ENCODE results near the gene TRMT112. TPM values are rescaled to one million over a fixed set of nuclear protein-coding genes. Genes with fewer than 3 reads are reported as not detected.

Gene TRMT112
- total and polyA plus RNA-seq, 4 donors: 52.5 to 137 (median 131) TPM

GRCh38 chr11:64289002-64289564 is 28.3 kb downstream of the TRMT112 start:
- TF ChIP-seq, protein P1, sequence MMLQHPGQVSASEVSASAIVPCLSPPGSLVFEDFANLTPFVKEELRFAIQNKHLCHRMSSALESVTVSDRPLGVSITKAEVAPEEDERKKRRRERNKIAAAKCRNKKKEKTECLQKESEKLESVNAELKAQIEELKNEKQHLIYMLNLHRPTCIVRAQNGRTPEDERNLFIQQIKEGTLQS (IDR thresholded peaks at IDR 0.05): no peak
- no peak for TF ChIP-seq TAF1 (conservative IDR thresholded peaks at IDR 0.05)
- TF ChIP-seq EGR1 (IDR thresholded peaks at IDR 0.05; ENCODE audit: low read depth in 2 of 2): no peak
- TF ChIP-seq NR2F2 (IDR thresholded peaks at IDR 0.05): no peak
- no peak for TF ChIP-seq HNF4A (conservative IDR thresholded peaks at IDR 0.05)
- Histone ChIP-seq H3K27me3 (ENCODE audit: control insufficient read depth in 4 of 4, insufficient read depth in 4 of 4, low read length in 3 of 4) (peaks cover 0 to 4% (median 2%) of the 10 kb centered on the region in 4 donors), H3K27ac (ENCODE audit: low read depth in 1 of 2, low read length in 2 of 2) (no peak overlapping the region), H3K4me3 (ENCODE audit: low read depth in 1 of 3, low read length in 3 of 3) (no peak overlapping the region), H3K4me1 (ENCODE audit: control insufficient read depth in 4 of 4, insufficient read depth in 4 of 4, low read length in 3 of 4) (peaks cover 14 to 41% (median 15%) of the 10 kb centered on the region in 4 donors), H3K36me3 (ENCODE audit: control insufficient read depth in 4 of 4, insufficient read depth in 3 of 4, low read depth in 1 of 4, low read length in 3 of 4) (no peaks in the 10 kb centered on the region), H3K9ac (ENCODE audit: low read depth in 1 of 2, low read length in 2 of 2) (no peak overlapping the region), H3K9me3 (ENCODE audit: control insufficient read depth in 4 of 4, low read length in 3 of 4) (no peaks in the 10 kb centered on the region)
- WGBS: 94% methylated on average over 13 of the region's 13 CpGs
- DNase-seq (ENCODE audit: low spot score): no peak

- TF ChIP-seq HNF4A (conservative IDR thresholded peaks at IDR 0.05): no peak
- no peak for TF ChIP-seq GABPA (IDR thresholded peaks at IDR 0.05 in 1 of 2, conservative IDR thresholded peaks at IDR 0.05 in 1 of 2)
- TF ChIP-seq JUND (IDR thresholded peaks at IDR 0.05): no peak
- no peak for TF ChIP-seq EGR1 (IDR thresholded peaks at IDR 0.05; ENCODE audit: low read depth in 2 of 2)
- 96% methylated on average over 9 of the region's 9 CpGs for WGBS
- H3K36me3 ChIP-seq (ENCODE audit: control insufficient read depth in 4 of 4, insufficient read depth in 3 of 4, low read depth in 1 of 4, low read length in 3 of 4): no peaks in the 10 kb centered on the region
- peaks cover 0 to 4% (median 2%) of the 10 kb centered on the region in 4 donors for H3K27me3 ChIP-seq (ENCODE audit: control insufficient read depth in 4 of 4, insufficient read depth in 4 of 4, low read length in 3 of 4)
- no peaks in the 10 kb centered on the region for H3K9me3 ChIP-seq (ENCODE audit: control insufficient read depth in 4 of 4, low read length in 3 of 4)
- H3K9ac ChIP-seq (ENCODE audit: low read depth in 1 of 2, low read length in 2 of 2): no peak overlapping the region
- H3K4me1 ChIP-seq (ENCODE audit: control insufficient read depth in 4 of 4, insufficient read depth in 4 of 4, low read length in 3 of 4): peaks cover 14 to 46% (median 22%) of the 10 kb centered on the region in 4 donors
- DNase-seq (ENCODE audit: low spot score): no peak
- H3K4me3 ChIP-seq (ENCODE audit: low read depth in 1 of 3, low read length in 3 of 3): no peak overlapping the region
- H3K27ac ChIP-seq (ENCODE audit: low read depth in 1 of 2, low read length in 2 of 2): no peak overlapping the region
Measured at GRCh38 chr11:64288353-64288750, 29.0 kb downstream of the TRMT112 start.

DNA sequence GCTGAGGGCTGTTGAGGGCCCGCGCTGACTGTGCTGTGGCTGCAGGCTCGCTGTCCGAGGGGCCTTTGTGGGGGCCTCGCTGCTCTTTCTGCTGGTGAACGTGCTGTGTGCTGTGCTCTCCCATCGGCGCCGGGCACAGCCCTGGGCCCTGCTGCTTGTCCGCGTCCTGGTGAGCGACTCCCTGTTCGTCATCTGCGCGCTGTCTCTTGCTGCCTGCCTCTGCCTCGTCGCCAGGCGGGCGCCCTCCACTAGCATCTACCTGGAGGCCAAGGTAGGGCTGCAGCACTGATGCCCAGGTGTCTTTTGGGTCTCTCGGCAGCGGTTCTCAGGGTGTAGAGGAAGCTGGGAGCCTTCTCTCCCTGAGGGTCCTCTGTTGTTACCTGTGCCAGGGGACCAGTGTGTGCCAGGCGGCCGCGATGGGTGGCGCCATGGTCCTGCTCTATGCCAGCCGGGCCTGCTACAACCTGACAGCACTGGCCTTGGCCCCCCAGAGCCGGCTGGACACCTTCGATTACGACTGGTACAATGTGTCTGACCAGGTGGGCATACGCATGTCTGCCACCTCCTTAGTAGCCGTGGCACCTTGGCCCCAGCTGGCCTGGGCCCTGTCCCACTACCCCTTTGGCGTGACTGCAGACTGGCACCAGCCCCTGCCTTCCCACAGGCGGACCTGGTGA is 29.5 kb downstream of the TRMT112 start:
- H3K4me3 ChIP-seq (ENCODE audit: low read depth in 1 of 3, low read length in 3 of 3): no peak overlapping the region
- H3K36me3 ChIP-seq (ENCODE audit: control insufficient read depth in 4 of 4, insufficient read depth in 3 of 4, low read depth in 1 of 4, low read length in 3 of 4): no peaks in the 10 kb centered on the region
- TF ChIP-seq HNF4G (IDR thresholded peaks at IDR 0.05): no peak
- TF ChIP-seq YY1 (IDR thresholded peaks at IDR 0.05): no peak
- TF ChIP-seq FOXA1 (IDR thresholded peaks at IDR 0.05): no peak
- TF ChIP-seq, protein P2, sequence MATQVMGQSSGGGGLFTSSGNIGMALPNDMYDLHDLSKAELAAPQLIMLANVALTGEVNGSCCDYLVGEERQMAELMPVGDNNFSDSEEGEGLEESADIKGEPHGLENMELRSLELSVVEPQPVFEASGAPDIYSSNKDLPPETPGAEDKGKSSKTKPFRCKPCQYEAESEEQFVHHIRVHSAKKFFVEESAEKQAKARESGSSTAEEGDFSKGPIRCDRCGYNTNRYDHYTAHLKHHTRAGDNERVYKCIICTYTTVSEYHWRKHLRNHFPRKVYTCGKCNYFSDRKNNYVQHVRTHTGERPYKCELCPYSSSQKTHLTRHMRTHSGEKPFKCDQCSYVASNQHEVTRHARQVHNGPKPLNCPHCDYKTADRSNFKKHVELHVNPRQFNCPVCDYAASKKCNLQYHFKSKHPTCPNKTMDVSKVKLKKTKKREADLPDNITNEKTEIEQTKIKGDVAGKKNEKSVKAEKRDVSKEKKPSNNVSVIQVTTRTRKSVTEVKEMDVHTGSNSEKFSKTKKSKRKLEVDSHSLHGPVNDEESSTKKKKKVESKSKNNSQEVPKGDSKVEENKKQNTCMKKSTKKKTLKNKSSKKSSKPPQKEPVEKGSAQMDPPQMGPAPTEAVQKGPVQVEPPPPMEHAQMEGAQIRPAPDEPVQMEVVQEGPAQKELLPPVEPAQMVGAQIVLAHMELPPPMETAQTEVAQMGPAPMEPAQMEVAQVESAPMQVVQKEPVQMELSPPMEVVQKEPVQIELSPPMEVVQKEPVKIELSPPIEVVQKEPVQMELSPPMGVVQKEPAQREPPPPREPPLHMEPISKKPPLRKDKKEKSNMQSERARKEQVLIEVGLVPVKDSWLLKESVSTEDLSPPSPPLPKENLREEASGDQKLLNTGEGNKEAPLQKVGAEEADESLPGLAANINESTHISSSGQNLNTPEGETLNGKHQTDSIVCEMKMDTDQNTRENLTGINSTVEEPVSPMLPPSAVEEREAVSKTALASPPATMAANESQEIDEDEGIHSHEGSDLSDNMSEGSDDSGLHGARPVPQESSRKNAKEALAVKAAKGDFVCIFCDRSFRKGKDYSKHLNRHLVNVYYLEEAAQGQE (IDR thresholded peaks at IDR 0.05): no peak
- no peak for TF ChIP-seq GABPA (IDR thresholded peaks at IDR 0.05 in 1 of 2, conservative IDR thresholded peaks at IDR 0.05 in 1 of 2)
- no peak for TF ChIP-seq SP1 (IDR thresholded peaks at IDR 0.05)
- peaks cover 14 to 51% (median 25%) of the 10 kb centered on the region in 4 donors for H3K4me1 ChIP-seq (ENCODE audit: control insufficient read depth in 4 of 4, insufficient read depth in 4 of 4, low read length in 3 of 4)
- H3K9me3 ChIP-seq (ENCODE audit: control insufficient read depth in 4 of 4, low read length in 3 of 4): no peaks in the 10 kb centered on the region
- no peak for DNase-seq (ENCODE audit: low spot score)
- peaks cover 0 to 4% (median under 1%) of the 10 kb centered on the region in 4 donors for H3K27me3 ChIP-seq (ENCODE audit: control insufficient read depth in 4 of 4, insufficient read depth in 4 of 4, low read length in 3 of 4)
- no peak overlapping the region for H3K27ac ChIP-seq (ENCODE audit: low read depth in 1 of 2, low read length in 2 of 2)
- 96% methylated on average over 33 of the region's 33 CpGs for WGBS
- H3K9ac ChIP-seq (ENCODE audit: low read depth in 1 of 2, low read length in 2 of 2): no peak overlapping the region

Measured in liver (tissue), 9 donors.